ENCODE data around the gene FN3K. TPM values are rescaled to one million over a fixed set of nuclear protein-coding genes. Genes with fewer than 3 reads are reported as not detected.
A peak's percentile ranks its signal among the peaks of the same experiment; 100 is the strongest.

FN3K gene
- total RNA-seq, 1 donor from 2014 or later = 33.7 TPM

DNA sequence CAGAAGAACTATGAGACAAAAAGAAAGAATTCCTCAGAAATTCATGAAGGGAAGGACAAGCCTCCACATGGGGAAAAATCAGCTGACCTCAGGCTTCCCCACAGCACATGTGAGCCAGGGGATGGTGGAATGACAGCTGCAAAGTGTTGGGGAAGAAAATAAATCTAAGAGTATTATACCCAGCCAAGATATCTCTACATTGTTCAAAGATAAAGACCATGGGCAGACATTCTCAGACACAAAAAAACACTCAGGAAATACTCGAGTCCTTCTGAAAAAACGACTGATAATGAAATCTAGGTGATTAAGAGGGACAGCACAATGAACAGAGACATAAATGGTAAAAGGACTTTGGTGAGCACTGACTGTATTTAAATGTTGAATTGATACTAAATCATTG lies 40.8 kb upstream of the FN3K start:
- Mint-ChIP-seq H3K4me3 (ENCODE audit: unreplicated experiment) (no peak overlapping the region), H3K27ac (ENCODE audit: unreplicated experiment) (no peak overlapping the region), H3K9me3 (ENCODE audit: unreplicated experiment) (peaks cover 14% of the 10 kb centered on the region), H3K27me3 (ENCODE audit: unreplicated experiment) (peaks cover 10% of the 10 kb centered on the region), H3K36me3 (ENCODE audit: unreplicated experiment) (peaks cover 16% of the 10 kb centered on the region), H3K4me1 (ENCODE audit: low read depth, unreplicated experiment) (peaks cover 2% of the 10 kb centered on the region)
- no peak for DNase-seq
- TF ChIP-seq, protein P1, sequence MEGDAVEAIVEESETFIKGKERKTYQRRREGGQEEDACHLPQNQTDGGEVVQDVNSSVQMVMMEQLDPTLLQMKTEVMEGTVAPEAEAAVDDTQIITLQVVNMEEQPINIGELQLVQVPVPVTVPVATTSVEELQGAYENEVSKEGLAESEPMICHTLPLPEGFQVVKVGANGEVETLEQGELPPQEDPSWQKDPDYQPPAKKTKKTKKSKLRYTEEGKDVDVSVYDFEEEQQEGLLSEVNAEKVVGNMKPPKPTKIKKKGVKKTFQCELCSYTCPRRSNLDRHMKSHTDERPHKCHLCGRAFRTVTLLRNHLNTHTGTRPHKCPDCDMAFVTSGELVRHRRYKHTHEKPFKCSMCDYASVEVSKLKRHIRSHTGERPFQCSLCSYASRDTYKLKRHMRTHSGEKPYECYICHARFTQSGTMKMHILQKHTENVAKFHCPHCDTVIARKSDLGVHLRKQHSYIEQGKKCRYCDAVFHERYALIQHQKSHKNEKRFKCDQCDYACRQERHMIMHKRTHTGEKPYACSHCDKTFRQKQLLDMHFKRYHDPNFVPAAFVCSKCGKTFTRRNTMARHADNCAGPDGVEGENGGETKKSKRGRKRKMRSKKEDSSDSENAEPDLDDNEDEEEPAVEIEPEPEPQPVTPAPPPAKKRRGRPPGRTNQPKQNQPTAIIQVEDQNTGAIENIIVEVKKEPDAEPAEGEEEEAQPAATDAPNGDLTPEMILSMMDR (IDR thresholded peaks at IDR 0.05; ENCODE audit: partially characterized antibody, unreplicated experiment) = no peak

DNA sequence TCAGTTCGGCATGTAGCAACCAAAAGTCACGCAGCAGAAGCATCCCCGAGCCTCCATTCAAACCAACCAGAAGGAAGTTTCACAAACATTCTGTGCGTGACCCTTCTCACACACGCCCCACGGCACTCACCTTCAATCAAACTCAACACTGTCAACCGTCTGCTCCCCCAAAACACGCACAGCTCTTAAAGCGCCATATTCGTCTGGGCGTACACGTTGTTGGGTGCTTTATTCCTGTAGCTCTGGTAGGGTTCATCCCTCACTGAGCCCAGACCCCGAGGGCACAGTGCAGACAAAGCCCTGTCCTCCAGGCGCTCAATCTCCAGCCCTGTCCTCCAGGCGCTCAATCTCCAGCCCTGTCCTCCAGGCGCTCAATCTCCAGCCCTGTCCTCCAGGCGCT lies 39.2 kb upstream of the FN3K start:
- TF ChIP-seq, protein P1 (IDR thresholded peaks at IDR 0.05; ENCODE audit: partially characterized antibody, unreplicated experiment) = no peak
- Mint-ChIP-seq H3K27me3 (ENCODE audit: unreplicated experiment) (peaks cover 10% of the 10 kb centered on the region), H3K4me1 (ENCODE audit: low read depth, unreplicated experiment) (no peaks in the 10 kb centered on the region), H3K36me3 (ENCODE audit: unreplicated experiment) (peaks cover 12% of the 10 kb centered on the region), H3K9me3 (ENCODE audit: unreplicated experiment) (peaks cover 13% of the 10 kb centered on the region), H3K27ac (ENCODE audit: unreplicated experiment) (no peak overlapping the region), H3K4me3 (ENCODE audit: unreplicated experiment) (no peak overlapping the region)
- no peak for DNase-seq

DNA sequence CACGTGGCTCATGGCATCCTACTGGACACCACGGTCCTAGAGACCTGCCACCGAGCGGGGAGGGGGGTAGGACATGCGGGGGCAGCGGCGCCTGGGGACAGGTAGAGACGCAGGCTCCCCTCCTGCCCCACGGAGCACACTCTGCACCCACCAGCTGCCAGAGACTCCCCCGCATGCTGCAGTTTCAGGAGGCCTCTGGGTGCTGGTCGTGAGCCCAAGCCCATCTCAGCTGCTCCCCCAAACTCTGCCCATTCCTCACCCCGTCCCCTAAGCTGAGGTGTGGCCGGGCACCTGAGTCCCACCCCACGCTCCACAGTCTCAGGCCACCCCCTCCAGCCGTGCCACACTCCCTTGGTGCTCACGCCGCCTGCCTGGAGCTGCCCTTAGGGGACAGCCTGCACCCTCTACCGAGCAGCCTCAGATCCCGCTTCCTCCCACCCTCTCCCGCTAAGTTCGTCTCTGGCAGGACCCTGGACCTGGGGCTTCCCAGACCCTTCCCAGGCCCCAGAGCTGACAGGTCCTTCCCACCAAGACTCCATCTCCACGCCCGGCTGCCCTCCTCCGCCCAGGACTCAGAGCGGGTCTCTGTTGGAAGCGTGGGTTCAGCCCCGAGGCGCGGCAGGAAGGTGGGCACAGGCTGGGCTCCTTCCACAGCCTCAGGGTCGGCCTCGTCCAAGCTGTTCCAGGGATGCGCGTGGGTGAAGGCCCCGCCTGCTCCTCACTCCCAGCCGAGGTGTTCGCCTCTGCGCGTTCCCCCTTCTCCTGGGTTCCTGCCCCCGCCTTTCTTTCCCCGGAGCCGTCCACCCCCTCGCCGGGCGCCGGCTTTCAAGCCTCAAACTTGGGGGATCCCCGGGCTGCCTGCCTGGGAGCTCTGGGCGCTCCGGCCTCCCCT lies 38.3 kb upstream of the FN3K start:
- peaks cover 10% of the 10 kb centered on the region for H3K27me3 Mint-ChIP-seq (ENCODE audit: unreplicated experiment)
- H3K27ac Mint-ChIP-seq (ENCODE audit: unreplicated experiment) = no peak overlapping the region
- H3K4me3 Mint-ChIP-seq (ENCODE audit: unreplicated experiment) = peak overlapping the region; percentile 38
- peaks cover 13% of the 10 kb centered on the region for H3K9me3 Mint-ChIP-seq (ENCODE audit: unreplicated experiment)
- peaks cover 12% of the 10 kb centered on the region for H3K36me3 Mint-ChIP-seq (ENCODE audit: unreplicated experiment)
- TF ChIP-seq, protein P1 (IDR thresholded peaks at IDR 0.05; ENCODE audit: partially characterized antibody, unreplicated experiment) = no peak
- DNase-seq = peak; percentile 33
- H3K4me1 Mint-ChIP-seq (ENCODE audit: low read depth, unreplicated experiment) = no peaks in the 10 kb centered on the region

DNA sequence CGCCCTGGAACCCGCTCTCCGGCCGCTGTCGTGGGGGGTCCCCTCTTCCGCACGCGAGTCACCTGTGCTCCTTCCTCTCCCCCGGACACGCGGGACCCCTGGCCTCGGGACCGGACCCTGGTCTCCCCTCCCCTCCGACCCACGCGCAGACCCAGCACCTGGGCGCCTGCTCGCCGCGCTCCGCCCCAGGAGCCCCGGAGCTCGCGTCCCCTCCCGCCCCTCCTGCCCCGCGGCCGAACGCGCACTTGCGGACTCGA lies 37.7 kb upstream of the FN3K start:
- peaks cover 13% of the 10 kb centered on the region for H3K9me3 Mint-ChIP-seq (ENCODE audit: unreplicated experiment)
- DNase-seq = no peak
- H3K27ac Mint-ChIP-seq (ENCODE audit: unreplicated experiment) = no peak overlapping the region
- TF ChIP-seq, protein P1 (IDR thresholded peaks at IDR 0.05; ENCODE audit: partially characterized antibody, unreplicated experiment) = no peak
- H3K4me3 Mint-ChIP-seq (ENCODE audit: unreplicated experiment) = no peak overlapping the region
- peaks cover 12% of the 10 kb centered on the region for H3K36me3 Mint-ChIP-seq (ENCODE audit: unreplicated experiment)
- H3K4me1 Mint-ChIP-seq (ENCODE audit: low read depth, unreplicated experiment) = no peaks in the 10 kb centered on the region
- H3K27me3 Mint-ChIP-seq (ENCODE audit: unreplicated experiment) = peaks cover 11% of the 10 kb centered on the region
